Right cardiac atrium (tissue), 5 donors: Measurements from ENCODE around the gene DGKD. TPM values are rescaled to one million over a fixed set of nuclear protein-coding genes. Genes with fewer than 3 reads are reported as not detected.

Experiments used
- ATAC-seq, 2 donors: fragments of 200-7000 bp; cut with Tn5 transposase; one replicate each; pipeline versions ENCODE4 v1.8.0 to v1.9.1; 2020; ENCODE audit warnings: moderate library complexity in 2 of 2, mild to moderate bottlenecking in 1 of 2
- DNase-seq, 3 donors: peaks; one replicate each; pipeline ENCODE4 v3.0.0-alpha.2; 2020
- H3K27ac ChIP-seq: one replicate; pipeline ENCODE4 v1.5.1; 2013; ENCODE audit warnings: mild to moderate bottlenecking, low read length, control low read depth, moderate library complexity
- H3K27me3 ChIP-seq: one replicate; pipeline ENCODE4 v1.6.1; 2013; ENCODE audit not compliant: control insufficient read depth, insufficient read depth
- H3K4me1 ChIP-seq: one replicate; pipeline ENCODE4 v1.6.1; 2013; ENCODE audit warnings: low read length; ENCODE audit not compliant: control insufficient read depth, insufficient read depth
- H3K4me3 ChIP-seq: one replicate; pipeline ENCODE4 v1.5.1; 2013; ENCODE audit warnings: low read length, control low read depth
- H3K9me3 ChIP-seq: one replicate; pipeline ENCODE4 v1.6.1; 2013; ENCODE audit warnings: low read length; ENCODE audit not compliant: control insufficient read depth
- WGBS: extraction: QIAGEN DNeasy Blood & Tissue Kit; methylation state at CpG from one replicate; pipeline ENCODE4 v1.1.7; 2013; 5-methylcytosine and 5-hydroxymethylcytosine counted together
- intact Hi-C, 4 donors: fragments of 100-400 bp; cut with DNase I; formaldehyde crosslinking; loops; one replicate each; pipeline versions ENCODE4 v1.11.0 to v1.14.0; 2022 to 2023
- polyA plus RNA-seq: library from polyadenylated mRNA; stranded (reverse); fragments of 200-250 nt; gene quantifications from one replicate; pipeline ENCODE4 v1.2.3, GENCODE V29; 2013
- total RNA-seq, 4 donors: library from RNA; stranded (reverse); fragmentation: NEBNext Ultra II Directional; extraction: Animal tissue kit (Norgen Biotek cat#: 25700); gene quantifications; one replicate each; pipeline ENCODE4 v1.2.1, GENCODE V29; 2021
- donor health status: healthy with polysubstance abuse.
- donor health status: DM: no; HTN: yes; CAD: no.
- donor health status: DM: no; HTN: no; CAD: no.
- donor health status: DM: no; HTN: yes; CAD: no; lungs with severe emphysema.
- donor health status: DM: yes; HTN: yes; CAD: no.

The DGKD gene
- total and polyA plus RNA-seq, 5 donors, result 17.9 to 44.9 (median 34.5) TPM

DNA sequence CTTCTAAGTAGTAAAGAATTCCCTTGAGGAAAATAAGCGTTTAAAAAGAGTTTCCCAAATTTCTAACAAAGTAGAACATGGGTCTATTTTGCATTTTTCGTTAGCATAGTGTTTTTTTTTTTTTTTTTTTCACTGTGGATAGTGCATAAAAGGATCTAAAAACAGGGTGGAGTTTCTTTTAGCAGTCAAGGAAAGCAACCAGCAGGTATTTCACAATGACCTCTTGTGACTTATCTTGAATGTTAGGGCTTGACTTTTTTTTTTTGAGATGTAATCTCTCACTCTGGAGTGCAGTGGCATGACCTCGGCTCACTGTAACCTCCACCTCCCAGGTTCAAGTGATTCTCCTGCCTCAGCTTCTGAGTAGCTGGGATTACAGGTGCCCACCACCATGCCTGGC is 14.9 kb upstream of the DGKD start:
- ATAC-seq, result no peak
- H3K27me3 ChIP-seq, result no peaks in the 10 kb centered on the region
- WGBS, result 65% methylated on average over 3 of the region's 3 CpGs

DNA sequence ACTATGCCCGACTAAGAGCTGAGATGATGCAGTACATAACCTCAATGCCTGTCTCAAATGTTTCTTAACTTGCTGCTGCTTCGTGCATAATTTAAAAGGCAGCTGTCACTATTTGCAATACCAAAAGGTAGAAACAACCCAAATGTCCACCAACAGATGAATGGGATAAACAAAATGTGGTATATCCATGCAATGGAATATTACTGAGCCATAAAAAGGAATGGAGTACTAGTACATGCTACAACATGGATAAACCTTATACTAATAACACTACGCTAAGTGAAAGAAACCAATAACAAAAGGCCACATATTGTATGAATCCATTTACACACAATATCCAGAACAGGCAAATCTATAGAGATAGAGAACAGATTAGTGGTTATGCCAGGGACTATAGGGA is 13.0 kb upstream of the DGKD start:
- WGBS, result 97% methylated on average over 3 of the region's 3 CpGs
- no peaks in the 10 kb centered on the region for H3K4me1 ChIP-seq
- no peak for ATAC-seq

More for the DNA sequence above, 14.9 kb upstream of the DGKD start:
- H3K4me3 ChIP-seq, result no peak overlapping the region
- H3K4me1 ChIP-seq, result no peaks in the 10 kb centered on the region
- intact Hi-C loops, result no loop called here
- no peak for DNase-seq
- H3K27ac ChIP-seq, result no peak overlapping the region
- H3K9me3 ChIP-seq, result no peaks in the 10 kb centered on the region

GRCh38 chr2:233342301-233342700 is 12.0 kb upstream of the DGKD start:
- Histone ChIP-seq H3K27me3 (no peaks in the 10 kb centered on the region), H3K4me3 (no peak overlapping the region), H3K9me3 (no peaks in the 10 kb centered on the region), H3K27ac (no peak overlapping the region), H3K4me1 (no peaks in the 10 kb centered on the region)
- intact Hi-C loops, result no loop called here
- ATAC-seq, result no peak
- 81% methylated on average over 5 of the region's 5 CpGs for WGBS
- no peak for DNase-seq

More for the DNA sequence above, 13.0 kb upstream of the DGKD start:
- intact Hi-C loops, result no loop called here
- Histone ChIP-seq H3K27ac (no peak overlapping the region), H3K4me3 (no peak overlapping the region), H3K9me3 (no peaks in the 10 kb centered on the region), H3K27me3 (no peaks in the 10 kb centered on the region)
- DNase-seq, result no peak

DNA sequence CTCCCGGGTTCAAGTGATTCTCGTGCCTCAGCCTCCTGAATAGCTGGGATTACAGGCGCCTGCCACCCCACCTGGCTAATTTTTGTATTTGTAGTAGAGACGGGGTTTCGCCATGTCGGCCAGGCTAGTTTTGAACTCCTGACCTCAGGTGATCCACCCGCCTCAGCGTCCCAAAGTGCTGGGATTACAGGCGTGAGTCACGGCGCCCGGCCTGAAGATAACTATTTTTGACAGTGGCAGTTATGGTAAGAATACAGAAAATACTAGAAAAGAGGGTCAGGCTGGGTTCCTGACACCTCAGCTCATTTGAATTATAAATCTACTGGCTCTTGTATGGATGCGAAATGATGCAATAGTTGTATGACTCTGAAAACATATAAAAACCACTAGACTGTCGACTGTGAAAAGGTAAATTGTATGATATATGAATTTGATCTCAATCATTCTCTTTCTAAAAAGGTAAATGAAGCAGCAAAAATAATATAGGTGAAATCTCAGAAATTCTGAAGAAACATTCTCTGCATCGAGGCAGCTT is 11.1 kb upstream of the DGKD start:
- 91% methylated on average over 15 of the region's 15 CpGs for WGBS
- ATAC-seq, result no peak
- no peaks in the 10 kb centered on the region for H3K9me3 ChIP-seq
- no peak overlapping the region for H3K27ac ChIP-seq
- no peaks in the 10 kb centered on the region for H3K4me1 ChIP-seq
- intact Hi-C loops, result no loop called here
- H3K4me3 ChIP-seq, result no peak overlapping the region
- no peak for DNase-seq
- no peaks in the 10 kb centered on the region for H3K27me3 ChIP-seq

- Histone ChIP-seq H3K27ac (no peak overlapping the region), H3K27me3 (no peaks in the 10 kb centered on the region), H3K4me3 (no peak overlapping the region), H3K9me3 (no peaks in the 10 kb centered on the region), H3K4me1 (no peaks in the 10 kb centered on the region)
- intact Hi-C loops, result no loop called here
- 93% methylated on average over 12 of the region's 12 CpGs for WGBS
- DNase-seq, result no peak
- ATAC-seq, result no peak
These were observed 7.9 kb upstream of the DGKD start for GRCh38 chr2:233346376-233346775.

DNA sequence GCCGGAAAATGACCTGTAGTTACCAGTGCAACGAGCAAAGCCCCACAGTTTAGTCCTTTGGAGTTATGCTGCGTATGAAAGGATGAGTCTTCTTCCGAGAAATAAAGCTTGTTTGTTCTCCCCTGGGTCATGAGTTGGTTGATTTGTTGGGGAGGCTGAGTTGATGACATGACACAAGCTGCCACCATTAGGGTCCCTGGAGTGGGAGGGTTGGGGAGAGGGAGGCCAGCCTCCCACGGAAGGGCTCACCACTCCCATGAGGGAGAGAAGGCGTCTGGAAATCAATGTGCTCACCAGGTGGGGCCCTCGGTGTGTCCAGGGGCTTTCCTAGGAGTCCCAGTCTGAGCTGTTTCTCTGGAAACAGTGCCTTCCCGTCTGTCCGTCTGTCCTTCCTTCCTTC is 7.4 kb upstream of the DGKD start:
- DNase-seq, result no peak
- H3K4me3 ChIP-seq, result no peak overlapping the region
- no peaks in the 10 kb centered on the region for H3K9me3 ChIP-seq
- 63% methylated on average over 9 of the region's 9 CpGs for WGBS
- H3K27me3 ChIP-seq, result no peaks in the 10 kb centered on the region
- no peak overlapping the region for H3K27ac ChIP-seq
- H3K4me1 ChIP-seq, result no peaks in the 10 kb centered on the region
- intact Hi-C loops, result no loop called here
- no peak for ATAC-seq

DNA sequence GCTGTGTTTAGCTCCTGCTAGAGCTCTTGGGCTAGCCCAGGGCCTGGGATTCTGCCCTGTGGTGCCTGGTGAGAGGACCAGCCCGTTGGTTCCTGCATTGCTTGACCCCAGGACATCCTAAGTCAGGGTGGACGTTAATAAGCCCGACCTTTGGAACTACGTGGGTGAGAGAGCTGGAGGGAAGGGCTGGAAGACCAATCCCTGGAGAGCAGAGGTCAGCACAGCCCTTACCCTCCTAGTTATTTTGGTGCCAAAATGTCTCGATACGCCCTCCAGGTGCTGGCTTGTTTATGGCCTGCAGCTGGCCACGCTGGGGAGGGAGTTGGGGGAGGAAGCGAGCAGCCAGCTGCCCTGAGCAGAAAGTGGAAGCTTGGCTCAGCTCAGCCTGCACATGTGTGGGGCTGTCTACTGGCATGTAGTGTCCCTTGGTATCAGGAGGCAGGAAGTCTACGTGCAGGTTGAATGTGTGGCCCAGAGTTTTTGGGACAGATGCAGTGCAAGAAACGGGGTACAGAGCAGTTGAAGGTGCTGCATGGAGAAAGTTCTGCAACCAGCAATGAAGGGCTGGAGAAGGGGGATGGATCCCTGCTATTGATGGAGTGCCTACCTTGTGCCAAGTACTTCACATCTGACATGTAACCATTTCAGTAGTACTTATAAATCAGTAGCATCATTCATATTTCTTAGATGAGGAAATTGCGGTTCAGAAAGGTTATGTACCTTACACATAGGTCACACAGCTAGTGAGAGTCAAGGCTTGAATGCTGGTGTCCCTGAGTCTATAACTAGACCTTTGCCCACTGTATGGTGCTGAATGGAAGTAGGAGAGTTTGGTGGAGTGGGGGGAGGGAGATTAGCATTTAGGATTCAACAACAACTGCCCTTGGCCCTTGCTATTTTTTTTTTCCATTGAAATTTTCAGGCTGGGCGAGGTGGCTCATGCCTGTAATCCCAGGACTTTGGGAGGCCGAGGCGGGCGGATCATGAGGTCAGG is 5.0 kb upstream of the DGKD start:
- no peak overlapping the region for H3K27ac ChIP-seq
- no peak overlapping the region for H3K4me3 ChIP-seq
- no peaks in the 10 kb centered on the region for H3K27me3 ChIP-seq
- peak; percentile 22 to 25 for ATAC-seq
- intact Hi-C loops, result no loop called here
- no peaks in the 10 kb centered on the region for H3K9me3 ChIP-seq
- peaks cover 2% of the 10 kb centered on the region for H3K4me1 ChIP-seq
- 51% methylated on average over 15 of the region's 15 CpGs for WGBS
- peak in 1 of 3 donors; percentile 61 for DNase-seq

- Histone ChIP-seq H3K27me3 (no peaks in the 10 kb centered on the region), H3K9me3 (no peaks in the 10 kb centered on the region), H3K4me1 (peaks cover 2% of the 10 kb centered on the region), H3K4me3 (no peak overlapping the region), H3K27ac (no peak overlapping the region)
- intact Hi-C loops, result loop anchor here in 3 of 4 donors (5.0 to 10.0 kb wide), 2 partner anchors 92 to 94 kb away; no protein-coding TSS in a partner anchor
- WGBS, result 38% methylated on average over 8 of the region's 8 CpGs
- ATAC-seq (peak in 1 of 2 donors; percentile 39), DNase-seq (peak in 1 of 3 donors; percentile 33)
These were observed 3.6 kb upstream of the DGKD start for GRCh38 chr2:233350708-233351107.

DNA sequence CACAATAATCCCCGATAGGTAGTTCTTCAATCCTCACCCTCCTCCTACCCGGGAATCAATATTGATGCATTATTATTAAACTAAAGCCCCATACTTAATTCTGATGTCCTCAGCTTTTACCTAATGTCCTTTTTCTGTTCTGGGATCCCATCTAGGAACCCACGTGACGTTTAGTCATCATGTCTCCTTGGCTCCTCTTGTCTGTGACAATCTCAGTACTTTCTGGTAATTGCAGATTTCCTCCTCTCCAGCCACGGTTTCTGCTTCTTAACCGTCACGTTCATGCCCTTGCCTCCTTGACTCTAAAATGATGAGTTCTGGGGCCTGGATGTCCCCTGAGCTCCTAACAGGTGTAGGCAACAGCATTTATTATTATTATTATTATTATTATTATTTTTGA is 2.9 kb upstream of the DGKD start:
- DNase-seq (no peak), ATAC-seq (no peak)
- 78% methylated on average over 7 of the region's 7 CpGs for WGBS
- H3K4me1 ChIP-seq, result peaks cover 5% of the 10 kb centered on the region
- intact Hi-C loops, result loop anchor here in 3 of 4 donors (5.0 to 10.0 kb wide), 2 partner anchors 91 to 93 kb away; no protein-coding TSS in a partner anchor
- H3K27me3 ChIP-seq, result no peaks in the 10 kb centered on the region
- H3K9me3 ChIP-seq, result no peaks in the 10 kb centered on the region
- H3K4me3 ChIP-seq, result no peak overlapping the region
- H3K27ac ChIP-seq, result no peak overlapping the region

GRCh38 chr2:233352141-233352842 is 2.0 kb upstream of the DGKD start:
- intact Hi-C loops, result loop anchor here in 3 of 4 donors (5.0 to 10.0 kb wide), 2 partner anchors 90 to 93 kb away; no protein-coding TSS in a partner anchor
- DNase-seq, result no peak
- H3K27ac ChIP-seq, result no peak overlapping the region
- WGBS, result 95% methylated on average over 25 of the region's 25 CpGs
- H3K9me3 ChIP-seq, result no peaks in the 10 kb centered on the region
- no peak for ATAC-seq
- H3K4me1 ChIP-seq, result peaks cover 5% of the 10 kb centered on the region
- H3K27me3 ChIP-seq, result no peaks in the 10 kb centered on the region
- H3K4me3 ChIP-seq, result no peak overlapping the region
